Vagina (tissue), 2 donors: ENCODE results near the gene ZNF638. TPM values are rescaled to one million over a fixed set of nuclear protein-coding genes. Genes with fewer than 3 reads are reported as not detected.

Source experiments
- DNase-seq, 2 donors: peaks; one replicate each; pipeline ENCODE4 v3.0.0-alpha.2; 2017; ENCODE audit errors: extremely low spot score in 2 of 2
- H3K27ac ChIP-seq: fragments of 200-600 bp; sonication (generic); one replicate; pipeline ENCODE4 v1.5.1; 2019
- H3K27me3 ChIP-seq: fragments of 200-600 bp; sonication (generic); one replicate; pipeline ENCODE4 v1.5.1; 2019
- H3K36me3 ChIP-seq, 2 donors: fragments of 200-600 bp; sonication (generic); one replicate each; pipeline ENCODE4 v1.5.1; 2017 to 2019
- H3K4me1 ChIP-seq: fragments of 200-600 bp; sonication (generic); one replicate; pipeline ENCODE4 v1.5.1; 2019
- H3K4me3 ChIP-seq, 2 donors: fragments of 200-600 bp; sonication (generic); 1 replicate in 1 of 2; 2 replicates in 1 of 2; pipeline ENCODE4 v1.5.1; 2016 to 2019
- H3K9me3 ChIP-seq: fragments of 200-600 bp; sonication (generic); one replicate; pipeline ENCODE4 v1.5.1; 2019
- POLR2A ChIP-seq, 2 donors: fragments of 450-650 bp; IDR thresholded peaks; one replicate each; pipeline ENCODE4 v1.6.1; 2017; ENCODE audit warnings: antibody characterized with exemption in 2 of 2, mild to moderate bottlenecking in 2 of 2, moderate library complexity in 2 of 2
- POLR2AphosphoS5 ChIP-seq, 2 donors: sonication (generic); formaldehyde crosslinking; IDR thresholded peaks; one replicate each; pipeline ENCODE4 v1.9.0; 2017; ENCODE audit warnings: antibody characterized with exemption in 2 of 2, mild to moderate bottlenecking in 2 of 2, low read depth in 1 of 2; ENCODE audit not compliant: insufficient read depth in 1 of 2
- intact Hi-C: fragments of 100-400 bp; cut with DNase I; formaldehyde crosslinking; loops from one replicate; pipeline ENCODE4 v1.15.1; 2023
- total RNA-seq: library from RNA; depleted of rRNA; stranded (reverse); fragments of >200 nt; gene quantifications from one replicate; pipeline ENCODE4 v1.2.3, GENCODE V29; 2016
- TF ChIP-seq, protein P1 (sequence below), 3 experiments: fragments of 450-650 bp in 2 of 3; fragments of 200-600 bp in 1 of 3; sonication (generic) in 1 of 3; IDR thresholded peaks; one replicate each; pipeline ENCODE4 v1.5.1; 2017 to 2019; ENCODE audit warnings: antibody characterized with exemption in 3 of 3, mild to moderate bottlenecking in 2 of 3, moderate library complexity in 2 of 3

ZNF638 gene
- total RNA-seq, 1 donor from 2014 or later = 139 TPM

DNA sequence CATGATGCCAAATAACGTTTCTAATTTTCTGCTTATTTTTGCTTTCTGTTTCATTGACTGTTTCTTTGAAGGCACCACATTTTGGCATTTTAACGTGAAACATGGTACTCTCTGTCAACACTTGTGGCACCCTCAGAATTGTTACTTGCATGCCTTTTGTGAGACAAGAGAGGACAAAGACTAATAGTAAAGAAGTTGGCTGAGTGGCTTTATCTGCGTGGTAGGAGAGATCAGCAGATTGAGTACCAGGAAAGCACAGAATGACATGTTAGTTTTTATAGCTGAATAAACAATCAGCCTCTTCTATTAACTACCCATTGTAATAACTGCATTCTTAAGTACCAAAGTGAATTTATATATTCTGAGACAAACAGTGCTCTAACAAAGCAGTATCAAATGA is 8.6 kb downstream of the ZNF638 start:
- Histone ChIP-seq H3K27me3 (no peaks in the 10 kb centered on the region), H3K9me3 (no peaks in the 10 kb centered on the region), H3K4me3 (no peak overlapping the region), H3K36me3 (no peaks in the 10 kb centered on the region), H3K4me1 (peaks cover 64% of the 10 kb centered on the region), H3K27ac (no peak overlapping the region)
- TF ChIP-seq POLR2A (IDR thresholded peaks at IDR 0.05) (no peak), POLR2AphosphoS5 (IDR thresholded peaks at IDR 0.05; ENCODE audit: insufficient read depth in 1 of 2, low read depth in 1 of 2) (no peak)
- TF ChIP-seq, protein P1, sequence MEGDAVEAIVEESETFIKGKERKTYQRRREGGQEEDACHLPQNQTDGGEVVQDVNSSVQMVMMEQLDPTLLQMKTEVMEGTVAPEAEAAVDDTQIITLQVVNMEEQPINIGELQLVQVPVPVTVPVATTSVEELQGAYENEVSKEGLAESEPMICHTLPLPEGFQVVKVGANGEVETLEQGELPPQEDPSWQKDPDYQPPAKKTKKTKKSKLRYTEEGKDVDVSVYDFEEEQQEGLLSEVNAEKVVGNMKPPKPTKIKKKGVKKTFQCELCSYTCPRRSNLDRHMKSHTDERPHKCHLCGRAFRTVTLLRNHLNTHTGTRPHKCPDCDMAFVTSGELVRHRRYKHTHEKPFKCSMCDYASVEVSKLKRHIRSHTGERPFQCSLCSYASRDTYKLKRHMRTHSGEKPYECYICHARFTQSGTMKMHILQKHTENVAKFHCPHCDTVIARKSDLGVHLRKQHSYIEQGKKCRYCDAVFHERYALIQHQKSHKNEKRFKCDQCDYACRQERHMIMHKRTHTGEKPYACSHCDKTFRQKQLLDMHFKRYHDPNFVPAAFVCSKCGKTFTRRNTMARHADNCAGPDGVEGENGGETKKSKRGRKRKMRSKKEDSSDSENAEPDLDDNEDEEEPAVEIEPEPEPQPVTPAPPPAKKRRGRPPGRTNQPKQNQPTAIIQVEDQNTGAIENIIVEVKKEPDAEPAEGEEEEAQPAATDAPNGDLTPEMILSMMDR (IDR thresholded peaks at IDR 0.05) = no peak
- DNase-seq = no peak
- intact Hi-C loops = no loop called here

DNA sequence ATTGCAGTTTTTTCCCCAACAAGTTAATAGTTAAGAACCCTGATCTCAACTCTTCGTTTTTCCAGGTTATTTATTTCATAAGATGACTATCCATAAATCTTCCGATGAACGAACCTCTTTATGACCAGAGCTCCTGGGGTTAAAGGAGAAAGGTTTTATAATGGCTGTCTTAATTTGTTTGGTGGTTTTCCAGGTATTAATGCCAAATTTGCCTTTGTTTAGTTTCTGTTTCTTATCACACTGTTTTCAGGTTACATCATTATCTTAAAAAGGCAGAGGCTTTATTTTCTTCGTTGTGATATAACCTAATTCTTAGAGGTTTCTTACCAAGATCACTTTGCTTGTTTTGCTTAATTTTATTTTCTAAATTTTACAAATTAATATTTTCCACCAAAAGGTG is 10.1 kb downstream of the ZNF638 start:
- no peak for TF ChIP-seq POLR2AphosphoS5 (IDR thresholded peaks at IDR 0.05; ENCODE audit: insufficient read depth in 1 of 2, low read depth in 1 of 2)
- TF ChIP-seq POLR2A (IDR thresholded peaks at IDR 0.05) = no peak
- TF ChIP-seq, protein P1 (IDR thresholded peaks at IDR 0.05) = no peak
- intact Hi-C loops = no loop called here
- H3K27ac ChIP-seq = no peak overlapping the region
- peaks cover 49% of the 10 kb centered on the region for H3K4me1 ChIP-seq
- no peaks in the 10 kb centered on the region for H3K27me3 ChIP-seq
- DNase-seq = no peak
- H3K9me3 ChIP-seq = no peaks in the 10 kb centered on the region
- no peak overlapping the region for H3K4me3 ChIP-seq
- no peaks in the 10 kb centered on the region for H3K36me3 ChIP-seq

DNA sequence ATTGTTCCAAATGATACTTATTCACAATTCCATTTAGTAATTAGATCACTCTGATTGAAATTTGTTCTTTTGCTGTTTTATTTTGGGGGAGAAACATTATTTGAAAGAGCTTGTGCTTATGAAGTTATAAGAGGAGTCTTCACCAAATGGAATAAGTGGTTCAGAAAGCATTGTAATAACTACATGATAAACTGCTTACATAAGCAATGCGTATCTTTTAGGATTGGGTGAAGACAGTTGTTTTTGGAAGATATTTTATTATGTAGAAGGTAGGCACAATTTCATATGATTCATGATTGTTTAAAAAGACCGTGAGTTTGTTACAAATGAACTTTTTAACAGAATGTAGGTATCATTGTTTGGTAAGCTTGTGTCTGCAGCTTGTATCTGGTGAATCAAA is 14.5 kb downstream of the ZNF638 start:
- TF ChIP-seq POLR2A (IDR thresholded peaks at IDR 0.05) (no peak), POLR2AphosphoS5 (IDR thresholded peaks at IDR 0.05; ENCODE audit: insufficient read depth in 1 of 2, low read depth in 1 of 2) (no peak)
- TF ChIP-seq, protein P1 (IDR thresholded peaks at IDR 0.05) = no peak
- H3K36me3 ChIP-seq = peaks cover 0 to 19% of the 10 kb centered on the region in 2 donors
- no peaks in the 10 kb centered on the region for H3K9me3 ChIP-seq
- no peak for DNase-seq
- no peaks in the 10 kb centered on the region for H3K27me3 ChIP-seq
- intact Hi-C loops = no loop called here
- no peak overlapping the region for H3K27ac ChIP-seq
- H3K4me3 ChIP-seq = no peak overlapping the region
- peaks cover 6% of the 10 kb centered on the region for H3K4me1 ChIP-seq

DNA sequence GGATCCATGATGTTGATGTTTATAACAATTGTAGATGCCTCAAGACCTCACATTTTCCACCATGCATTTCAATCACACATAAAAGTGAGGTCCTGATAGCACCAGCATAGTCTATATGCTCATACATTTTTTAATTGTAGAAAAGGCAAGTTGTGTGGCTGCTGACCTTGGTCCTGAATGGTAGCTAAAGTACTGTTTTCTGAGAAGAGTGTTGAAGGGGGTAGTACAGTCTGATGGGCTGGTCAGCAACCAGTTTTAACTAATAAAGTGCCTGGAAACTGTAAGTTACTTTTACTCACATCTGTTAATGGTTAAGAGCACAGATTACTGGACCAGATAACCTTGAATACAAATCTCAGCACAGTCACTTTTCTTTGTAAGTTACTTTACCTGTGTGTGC is 15.9 kb downstream of the ZNF638 start:
- no peak for DNase-seq
- intact Hi-C loops = no loop called here
- peaks cover 0 to 19% of the 10 kb centered on the region in 2 donors for H3K36me3 ChIP-seq
- H3K4me3 ChIP-seq = no peak overlapping the region
- H3K27ac ChIP-seq = no peak overlapping the region
- H3K27me3 ChIP-seq = no peaks in the 10 kb centered on the region
- H3K4me1 ChIP-seq = peaks cover 2% of the 10 kb centered on the region
- H3K9me3 ChIP-seq = no peaks in the 10 kb centered on the region
- TF ChIP-seq POLR2A (IDR thresholded peaks at IDR 0.05) (no peak), POLR2AphosphoS5 (IDR thresholded peaks at IDR 0.05; ENCODE audit: insufficient read depth in 1 of 2, low read depth in 1 of 2) (no peak)
- TF ChIP-seq, protein P1 (IDR thresholded peaks at IDR 0.05) = no peak

DNA sequence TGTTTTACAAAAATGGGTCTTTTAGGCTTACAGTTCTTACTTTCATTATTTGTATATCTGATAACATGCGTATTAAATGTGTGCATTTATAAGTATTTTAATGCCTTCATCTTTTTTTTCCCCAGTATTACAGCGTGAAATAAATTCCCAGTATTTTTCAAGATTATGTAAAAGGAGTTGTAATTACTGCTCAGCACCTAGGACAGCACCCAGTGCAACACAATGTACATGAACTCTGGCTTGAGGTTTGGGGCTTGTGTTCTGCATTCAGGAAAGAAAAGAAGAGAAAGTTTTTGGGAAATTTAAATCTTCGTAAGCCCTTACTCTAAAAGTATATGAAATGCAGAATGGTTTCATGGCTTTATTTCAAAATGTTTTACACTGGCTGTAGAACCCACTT is 16.7 kb downstream of the ZNF638 start:
- intact Hi-C loops = no loop called here
- Histone ChIP-seq H3K9me3 (no peaks in the 10 kb centered on the region), H3K36me3 (peaks cover 0 to 19% of the 10 kb centered on the region in 2 donors), H3K27ac (no peak overlapping the region), H3K4me3 (no peak overlapping the region), H3K4me1 (peaks cover 10% of the 10 kb centered on the region), H3K27me3 (no peaks in the 10 kb centered on the region)
- no peak for DNase-seq
- TF ChIP-seq POLR2A (IDR thresholded peaks at IDR 0.05) (no peak), POLR2AphosphoS5 (IDR thresholded peaks at IDR 0.05; ENCODE audit: insufficient read depth in 1 of 2, low read depth in 1 of 2) (no peak)
- TF ChIP-seq, protein P1 (IDR thresholded peaks at IDR 0.05) = no peak
